Osteocyte (in vitro differentiated cells): ENCODE results near the gene GPSM3. TPM values are rescaled to one million over a fixed set of nuclear protein-coding genes. Genes with fewer than 3 reads are reported as not detected.

Experiments
- DNase-seq: peaks from one replicate; pipeline ENCODE4 v3.0.0; 2021; ENCODE audit warnings: mixed read lengths; ENCODE audit not compliant: unreplicated experiment; ENCODE audit errors: extremely low spot score
- H3K27ac Mint-ChIP-seq: one replicate; pipeline ENCODE4 v1.8.0; 2021; ENCODE audit warnings: mild to moderate bottlenecking, mixed read lengths; ENCODE audit not compliant: unreplicated experiment
- H3K27me3 Mint-ChIP-seq: one replicate; pipeline ENCODE4 v1.8.0; 2021; ENCODE audit warnings: mixed read lengths; ENCODE audit not compliant: unreplicated experiment
- H3K36me3 Mint-ChIP-seq: one replicate; pipeline ENCODE4 v1.8.0; 2021; ENCODE audit warnings: mixed read lengths; ENCODE audit not compliant: unreplicated experiment
- H3K4me1 Mint-ChIP-seq: one replicate; pipeline ENCODE4 v1.8.0; 2021; ENCODE audit warnings: mixed read lengths; ENCODE audit not compliant: unreplicated experiment
- H3K4me3 Mint-ChIP-seq: one replicate; pipeline ENCODE4 v1.8.0; 2021; ENCODE audit warnings: mild to moderate bottlenecking, moderate library complexity, mixed read lengths; ENCODE audit not compliant: unreplicated experiment
- H3K9me3 Mint-ChIP-seq: one replicate; pipeline ENCODE4 v1.8.0; 2021; ENCODE audit warnings: mixed read lengths; ENCODE audit not compliant: unreplicated experiment
- long read RNA-seq: library from polyadenylated mRNA; unstranded; transcript quantifications from one replicate; pipeline ENCODE4 v2.0.0, GENCODE V29; 2021
- total RNA-seq: library from RNA; stranded (reverse); gene quantifications from 2 replicates; pipeline ENCODE4 v1.2.1, GENCODE V29; 2021
- TF ChIP-seq, protein P1 (sequence below): fragments of 200-600 bp; sonication (generic); IDR thresholded peaks from 2 replicates; pipeline ENCODE4 v1.5.0; 2021; ENCODE audit warnings: antibody characterized with exemption, mild to moderate bottlenecking, moderate library complexity

GPSM3 gene, protein sequence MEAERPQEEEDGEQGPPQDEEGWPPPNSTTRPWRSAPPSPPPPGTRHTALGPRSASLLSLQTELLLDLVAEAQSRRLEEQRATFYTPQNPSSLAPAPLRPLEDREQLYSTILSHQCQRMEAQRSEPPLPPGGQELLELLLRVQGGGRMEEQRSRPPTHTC
- 7.5 TPM in 2 replicates for total RNA-seq
- long read RNA-seq, partial matches to known transcripts: 1 of 1 reads
- long read RNA-seq, other reads (novel, unspliced or antisense): 0 of 1 reads

DNA sequence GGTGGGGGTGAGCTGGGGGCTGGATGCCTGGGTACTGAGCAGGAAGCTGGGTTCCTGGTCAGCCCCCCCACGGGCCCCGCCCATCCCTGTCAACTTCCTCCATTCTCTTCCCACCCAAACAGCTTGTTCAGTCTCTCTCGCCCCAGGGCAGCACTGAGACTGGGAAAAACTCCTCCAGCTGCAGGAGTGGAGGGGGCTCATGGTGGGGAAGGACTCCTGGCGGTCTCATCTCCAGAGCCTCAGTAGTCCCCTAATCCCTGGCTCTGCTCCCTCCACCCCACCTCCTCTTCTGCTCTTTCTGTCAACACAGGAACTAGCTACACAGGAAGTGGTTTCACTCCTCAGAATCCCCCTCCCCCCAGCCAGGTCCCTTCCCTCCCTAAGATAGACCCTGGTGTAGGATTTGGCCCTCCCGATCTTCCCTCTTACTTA lies at the start of gene GPSM3:
GPSM3 (minus strand) TSS at position 36 of the 432 bp plus-strand sequence. CDS start 130 bp downstream, outside the sequence.
- no peaks in the 10 kb centered on the region for H3K9me3 Mint-ChIP-seq
- peaks cover 58% of the 10 kb centered on the region for H3K4me1 Mint-ChIP-seq
- H3K27me3 Mint-ChIP-seq: no peaks in the 10 kb centered on the region
- H3K27ac Mint-ChIP-seq: peak within 1 kb of the TSS; percentile 90
- TF ChIP-seq, protein P1, sequence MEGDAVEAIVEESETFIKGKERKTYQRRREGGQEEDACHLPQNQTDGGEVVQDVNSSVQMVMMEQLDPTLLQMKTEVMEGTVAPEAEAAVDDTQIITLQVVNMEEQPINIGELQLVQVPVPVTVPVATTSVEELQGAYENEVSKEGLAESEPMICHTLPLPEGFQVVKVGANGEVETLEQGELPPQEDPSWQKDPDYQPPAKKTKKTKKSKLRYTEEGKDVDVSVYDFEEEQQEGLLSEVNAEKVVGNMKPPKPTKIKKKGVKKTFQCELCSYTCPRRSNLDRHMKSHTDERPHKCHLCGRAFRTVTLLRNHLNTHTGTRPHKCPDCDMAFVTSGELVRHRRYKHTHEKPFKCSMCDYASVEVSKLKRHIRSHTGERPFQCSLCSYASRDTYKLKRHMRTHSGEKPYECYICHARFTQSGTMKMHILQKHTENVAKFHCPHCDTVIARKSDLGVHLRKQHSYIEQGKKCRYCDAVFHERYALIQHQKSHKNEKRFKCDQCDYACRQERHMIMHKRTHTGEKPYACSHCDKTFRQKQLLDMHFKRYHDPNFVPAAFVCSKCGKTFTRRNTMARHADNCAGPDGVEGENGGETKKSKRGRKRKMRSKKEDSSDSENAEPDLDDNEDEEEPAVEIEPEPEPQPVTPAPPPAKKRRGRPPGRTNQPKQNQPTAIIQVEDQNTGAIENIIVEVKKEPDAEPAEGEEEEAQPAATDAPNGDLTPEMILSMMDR: no peak
- H3K4me3 Mint-ChIP-seq: peak within 1 kb of the TSS; percentile 36
- peaks cover 3% of the 10 kb centered on the region for H3K36me3 Mint-ChIP-seq
- no peak for DNase-seq

DNA sequence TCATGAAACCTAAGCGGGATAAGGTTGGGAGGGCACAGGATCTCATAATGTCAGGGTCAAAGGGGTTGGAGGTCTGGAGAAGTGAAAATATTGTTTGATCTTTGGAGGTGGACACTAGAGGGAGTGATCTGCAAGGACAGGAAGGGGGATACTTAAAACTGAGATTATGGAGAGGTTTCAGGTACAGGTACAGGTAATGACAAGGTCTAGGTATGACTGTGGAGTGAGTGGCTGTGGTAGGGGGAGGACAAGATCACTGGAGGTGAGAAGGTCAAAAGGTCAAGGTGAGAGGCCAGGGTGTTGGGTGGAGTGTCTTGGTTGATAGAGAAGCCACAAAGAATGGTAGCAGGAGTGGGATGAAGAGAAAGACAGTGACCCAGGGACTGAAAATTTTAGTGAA lies 48.2 kb upstream of the GPSM3 start:
- Mint-ChIP-seq H3K4me3 (no peak overlapping the region), H3K36me3 (no peaks in the 10 kb centered on the region), H3K27ac (no peak overlapping the region), H3K9me3 (no peaks in the 10 kb centered on the region), H3K27me3 (peaks cover 33% of the 10 kb centered on the region), H3K4me1 (peaks cover 7% of the 10 kb centered on the region)
- DNase-seq: no peak
- TF ChIP-seq, protein P1: no peak

DNA sequence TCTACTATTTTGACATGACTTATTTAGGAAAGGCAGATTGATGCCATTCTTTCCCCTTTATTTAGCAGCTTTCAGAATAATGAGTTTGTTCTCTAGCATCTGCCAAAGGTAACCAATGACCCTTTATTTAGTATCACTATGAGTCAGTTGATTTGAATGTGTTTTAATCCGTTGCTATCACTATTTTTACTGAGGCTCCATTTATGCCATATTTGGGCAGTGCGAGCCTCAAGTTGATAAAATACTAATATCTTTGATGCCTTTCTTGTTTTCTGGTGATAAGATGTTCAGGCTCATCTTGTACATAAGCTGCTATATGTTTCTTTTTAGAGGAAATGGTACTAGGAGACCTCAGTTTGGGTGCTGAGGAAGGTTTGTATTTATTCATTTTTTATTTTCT lies 47.0 kb upstream of the GPSM3 start:
- no peak for DNase-seq
- Mint-ChIP-seq H3K4me3 (no peak overlapping the region), H3K4me1 (no peaks in the 10 kb centered on the region), H3K27ac (no peak overlapping the region), H3K27me3 (peaks cover 28% of the 10 kb centered on the region), H3K9me3 (no peaks in the 10 kb centered on the region), H3K36me3 (no peaks in the 10 kb centered on the region)
- TF ChIP-seq, protein P1: no peak

DNA sequence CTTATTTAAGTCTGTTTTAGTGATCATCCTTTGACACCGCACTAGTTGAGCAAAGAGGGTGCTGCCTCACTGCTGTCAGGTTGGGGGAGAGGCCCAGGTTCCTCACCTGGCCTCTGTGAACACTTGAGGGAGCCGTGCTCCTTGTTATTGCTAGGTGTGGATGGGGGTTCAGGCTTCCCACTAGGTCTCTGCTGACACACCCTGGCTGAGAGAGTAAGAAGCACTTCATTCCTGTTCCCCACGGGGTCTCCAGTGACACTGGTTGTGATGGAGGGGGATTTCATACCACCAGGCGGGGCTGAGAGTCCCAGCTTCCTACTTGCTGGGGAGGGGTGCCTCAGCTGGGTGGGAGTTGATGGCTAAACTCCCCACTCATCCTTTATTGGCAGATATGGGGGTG lies 42.5 kb upstream of the GPSM3 start:
- TF ChIP-seq, protein P1: no peak
- no peak for DNase-seq

DNA sequence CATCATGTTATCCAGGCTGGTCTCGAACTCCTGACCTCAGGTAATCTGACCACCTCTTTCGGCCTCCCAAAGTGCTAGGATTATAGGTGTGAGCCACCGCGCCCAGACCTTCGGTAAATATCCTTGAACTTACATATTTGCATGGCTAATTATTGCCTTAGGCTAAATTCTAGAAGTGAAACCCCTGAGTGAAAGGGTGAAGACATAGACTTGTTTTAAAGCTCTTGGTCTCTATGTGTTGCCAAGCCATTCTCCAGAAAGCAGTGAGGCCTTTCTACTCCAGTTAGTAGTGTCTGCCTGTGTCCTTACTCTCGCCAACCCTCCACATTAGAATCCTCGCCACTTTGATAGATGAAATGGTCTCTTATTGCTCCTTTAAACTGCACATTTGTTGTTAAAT lies 34.0 kb upstream of the GPSM3 start:
- Mint-ChIP-seq H3K9me3 (no peaks in the 10 kb centered on the region), H3K36me3 (no peaks in the 10 kb centered on the region), H3K27me3 (peaks cover 6% of the 10 kb centered on the region), H3K4me1 (no peaks in the 10 kb centered on the region), H3K27ac (no peak overlapping the region), H3K4me3 (no peak overlapping the region)
- no peak for DNase-seq
- TF ChIP-seq, protein P1: no peak

More for the DNA sequence above, 42.5 kb upstream of the GPSM3 start:
- Mint-ChIP-seq H3K27ac (no peak overlapping the region), H3K4me1 (no peaks in the 10 kb centered on the region), H3K4me3 (no peak overlapping the region), H3K27me3 (peaks cover 13% of the 10 kb centered on the region), H3K36me3 (no peaks in the 10 kb centered on the region), H3K9me3 (no peaks in the 10 kb centered on the region)
